ENCODE data around the gene IMMP2L.

DNA sequence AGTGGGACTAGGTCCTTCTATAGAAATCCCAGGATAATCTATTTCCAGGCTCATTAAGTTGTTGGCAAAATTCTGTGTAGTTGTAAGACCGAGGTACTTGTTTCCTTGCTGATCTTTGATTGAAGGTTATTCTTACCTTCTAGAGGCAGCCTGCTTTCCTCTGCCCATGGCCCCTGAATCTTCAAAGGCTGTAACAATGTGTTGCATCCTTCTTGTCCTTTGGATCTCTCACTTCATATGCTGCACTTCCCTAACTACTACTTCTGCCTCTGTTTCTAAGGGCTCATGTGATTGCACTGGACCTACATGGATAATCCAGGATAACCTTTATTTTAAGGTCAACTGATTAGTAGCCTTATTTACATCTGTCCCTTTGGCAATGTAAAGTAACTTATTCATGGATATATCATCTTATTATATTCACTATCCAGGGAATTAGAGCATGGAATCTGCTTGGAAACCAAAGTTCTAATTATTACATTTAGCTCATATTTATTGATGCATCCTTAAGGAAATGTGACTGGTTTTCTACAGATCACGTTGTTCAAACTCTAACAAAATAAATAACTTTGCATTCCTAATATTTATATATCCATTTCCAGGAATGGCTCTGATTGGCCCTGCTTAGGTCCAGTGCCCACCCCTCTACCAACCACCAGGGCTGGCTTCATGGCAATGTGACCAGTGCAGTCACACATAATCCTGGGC is 85.6 kb downstream of the IMMP2L start:
- TF ChIP-seq, protein P1, sequence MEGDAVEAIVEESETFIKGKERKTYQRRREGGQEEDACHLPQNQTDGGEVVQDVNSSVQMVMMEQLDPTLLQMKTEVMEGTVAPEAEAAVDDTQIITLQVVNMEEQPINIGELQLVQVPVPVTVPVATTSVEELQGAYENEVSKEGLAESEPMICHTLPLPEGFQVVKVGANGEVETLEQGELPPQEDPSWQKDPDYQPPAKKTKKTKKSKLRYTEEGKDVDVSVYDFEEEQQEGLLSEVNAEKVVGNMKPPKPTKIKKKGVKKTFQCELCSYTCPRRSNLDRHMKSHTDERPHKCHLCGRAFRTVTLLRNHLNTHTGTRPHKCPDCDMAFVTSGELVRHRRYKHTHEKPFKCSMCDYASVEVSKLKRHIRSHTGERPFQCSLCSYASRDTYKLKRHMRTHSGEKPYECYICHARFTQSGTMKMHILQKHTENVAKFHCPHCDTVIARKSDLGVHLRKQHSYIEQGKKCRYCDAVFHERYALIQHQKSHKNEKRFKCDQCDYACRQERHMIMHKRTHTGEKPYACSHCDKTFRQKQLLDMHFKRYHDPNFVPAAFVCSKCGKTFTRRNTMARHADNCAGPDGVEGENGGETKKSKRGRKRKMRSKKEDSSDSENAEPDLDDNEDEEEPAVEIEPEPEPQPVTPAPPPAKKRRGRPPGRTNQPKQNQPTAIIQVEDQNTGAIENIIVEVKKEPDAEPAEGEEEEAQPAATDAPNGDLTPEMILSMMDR (IDR thresholded peaks at IDR 0.05), result no peak
- TF ChIP-seq YY1 (IDR thresholded peaks at IDR 0.05; ENCODE audit: low read depth) (no peak), POLR2AphosphoS5 (IDR thresholded peaks at IDR 0.05; ENCODE audit: low read depth, low read length) (no peak), SIN3A (IDR thresholded peaks at IDR 0.05; ENCODE audit: borderline replicate concordance, low read depth, low read length) (no peak), MEF2A (IDR thresholded peaks at IDR 0.05; ENCODE audit: borderline replicate concordance, low read depth) (no peak), GABPA (IDR thresholded peaks at IDR 0.05; ENCODE audit: low read depth) (no peak), NFIC (IDR thresholded peaks at IDR 0.05; ENCODE audit: borderline replicate concordance) (no peak), NRF1 (IDR thresholded peaks at IDR 0.05; ENCODE audit: low read depth, low read length) (no peak), EP300 (IDR thresholded peaks at IDR 0.05; ENCODE audit: borderline replicate concordance in 1 of 2, low read depth in 1 of 2, low read length in 1 of 2) (no peak)
- TF ChIP-seq, protein P2, sequence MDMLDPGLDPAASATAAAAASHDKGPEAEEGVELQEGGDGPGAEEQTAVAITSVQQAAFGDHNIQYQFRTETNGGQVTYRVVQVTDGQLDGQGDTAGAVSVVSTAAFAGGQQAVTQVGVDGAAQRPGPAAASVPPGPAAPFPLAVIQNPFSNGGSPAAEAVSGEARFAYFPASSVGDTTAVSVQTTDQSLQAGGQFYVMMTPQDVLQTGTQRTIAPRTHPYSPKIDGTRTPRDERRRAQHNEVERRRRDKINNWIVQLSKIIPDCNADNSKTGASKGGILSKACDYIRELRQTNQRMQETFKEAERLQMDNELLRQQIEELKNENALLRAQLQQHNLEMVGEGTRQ (IDR thresholded peaks at IDR 0.05; ENCODE audit: borderline replicate concordance, low read depth, low read length), result no peak
- TF ChIP-seq, protein P3, sequence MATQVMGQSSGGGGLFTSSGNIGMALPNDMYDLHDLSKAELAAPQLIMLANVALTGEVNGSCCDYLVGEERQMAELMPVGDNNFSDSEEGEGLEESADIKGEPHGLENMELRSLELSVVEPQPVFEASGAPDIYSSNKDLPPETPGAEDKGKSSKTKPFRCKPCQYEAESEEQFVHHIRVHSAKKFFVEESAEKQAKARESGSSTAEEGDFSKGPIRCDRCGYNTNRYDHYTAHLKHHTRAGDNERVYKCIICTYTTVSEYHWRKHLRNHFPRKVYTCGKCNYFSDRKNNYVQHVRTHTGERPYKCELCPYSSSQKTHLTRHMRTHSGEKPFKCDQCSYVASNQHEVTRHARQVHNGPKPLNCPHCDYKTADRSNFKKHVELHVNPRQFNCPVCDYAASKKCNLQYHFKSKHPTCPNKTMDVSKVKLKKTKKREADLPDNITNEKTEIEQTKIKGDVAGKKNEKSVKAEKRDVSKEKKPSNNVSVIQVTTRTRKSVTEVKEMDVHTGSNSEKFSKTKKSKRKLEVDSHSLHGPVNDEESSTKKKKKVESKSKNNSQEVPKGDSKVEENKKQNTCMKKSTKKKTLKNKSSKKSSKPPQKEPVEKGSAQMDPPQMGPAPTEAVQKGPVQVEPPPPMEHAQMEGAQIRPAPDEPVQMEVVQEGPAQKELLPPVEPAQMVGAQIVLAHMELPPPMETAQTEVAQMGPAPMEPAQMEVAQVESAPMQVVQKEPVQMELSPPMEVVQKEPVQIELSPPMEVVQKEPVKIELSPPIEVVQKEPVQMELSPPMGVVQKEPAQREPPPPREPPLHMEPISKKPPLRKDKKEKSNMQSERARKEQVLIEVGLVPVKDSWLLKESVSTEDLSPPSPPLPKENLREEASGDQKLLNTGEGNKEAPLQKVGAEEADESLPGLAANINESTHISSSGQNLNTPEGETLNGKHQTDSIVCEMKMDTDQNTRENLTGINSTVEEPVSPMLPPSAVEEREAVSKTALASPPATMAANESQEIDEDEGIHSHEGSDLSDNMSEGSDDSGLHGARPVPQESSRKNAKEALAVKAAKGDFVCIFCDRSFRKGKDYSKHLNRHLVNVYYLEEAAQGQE (IDR thresholded peaks at IDR 0.05; ENCODE audit: low read depth, low read length), result no peak
- TF ChIP-seq, protein P4, sequence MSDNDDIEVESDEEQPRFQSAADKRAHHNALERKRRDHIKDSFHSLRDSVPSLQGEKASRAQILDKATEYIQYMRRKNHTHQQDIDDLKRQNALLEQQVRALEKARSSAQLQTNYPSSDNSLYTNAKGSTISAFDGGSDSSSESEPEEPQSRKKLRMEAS (IDR thresholded peaks at IDR 0.05; ENCODE audit: low read depth), result no peak

Measured in SK-N-SH (cell line).